Activated CD8-positive, alpha-beta memory T cell treated with anti-CD3 and anti-CD28 coated beads, Interleukin-2, amount 50 U/mL, for 4 hours (primary cell): ENCODE results near the gene CHRNA3.

Experiments used
- DNase-seq: peaks from one replicate; pipeline ENCODE4 v3.0.0-alpha.2; 2020

Gene CHRNA3

GRCh38 chr15:78620527-78621421, at the start of gene CHRNA3:
CHRNA3 (minus strand) TSS chr15:78620996; CDS start chr15:78620794, 202 bp downstream.
- no peak for DNase-seq

GRCh38 chr15:78668987-78669386, 48.2 kb upstream of the CHRNA3 start:
- DNase-seq, result no peak

GRCh38 chr15:78667578-78668236, 46.9 kb upstream of the CHRNA3 start:
- no peak for DNase-seq

GRCh38 chr15:78666010-78666409, 45.2 kb upstream of the CHRNA3 start:
- no peak for DNase-seq

- no peak for DNase-seq
Observed at GRCh38 chr15:78663703-78664102, 42.9 kb upstream of the CHRNA3 start.

GRCh38 chr15:78662028-78662427, 41.2 kb upstream of the CHRNA3 start:
- DNase-seq, result no peak

GRCh38 chr15:78661001-78661400, 40.2 kb upstream of the CHRNA3 start:
- DNase-seq, result no peak

GRCh38 chr15:78660584-78660983, 39.8 kb upstream of the CHRNA3 start:
- DNase-seq, result no peak

GRCh38 chr15:78658823-78659222, 38.0 kb upstream of the CHRNA3 start:
- no peak for DNase-seq

GRCh38 chr15:78654272-78654671, 33.5 kb upstream of the CHRNA3 start:
- no peak for DNase-seq

- DNase-seq, result no peak
Observed at GRCh38 chr15:78651930-78652615, 31.3 kb upstream of the CHRNA3 start.

- no peak for DNase-seq
Observed at GRCh38 chr15:78651007-78651406, 30.2 kb upstream of the CHRNA3 start.

GRCh38 chr15:78650022-78650421, 29.2 kb upstream of the CHRNA3 start:
- DNase-seq, result no peak

GRCh38 chr15:78645009-78645408, 24.2 kb upstream of the CHRNA3 start:
- no peak for DNase-seq

GRCh38 chr15:78642331-78642730, 21.5 kb upstream of the CHRNA3 start:
- no peak for DNase-seq

GRCh38 chr15:78641749-78642275, 21.0 kb upstream of the CHRNA3 start:
- no peak for DNase-seq

GRCh38 chr15:78641102-78641748, 20.4 kb upstream of the CHRNA3 start, which contains the start of gene CHRNB4:
CHRNB4 (minus strand) TSS chr15:78641210; CDS start chr15:78641133, 77 bp downstream.
- peak; percentile 35 for DNase-seq

GRCh38 chr15:78640527-78641101, 19.8 kb upstream of the CHRNA3 start:
- DNase-seq, result peak; percentile 23

- DNase-seq, result peak; percentile 47
Observed at GRCh38 chr15:78638658-78639314, 18.0 kb upstream of the CHRNA3 start.

- DNase-seq, result no peak
Observed at GRCh38 chr15:78637776-78638435, 17.1 kb upstream of the CHRNA3 start.

- DNase-seq, result no peak
Observed at GRCh38 chr15:78636378-78636859, 15.6 kb upstream of the CHRNA3 start.
